Ovary (tissue), 9 donors: Measurements from ENCODE around the gene IL10RA. TPM values are rescaled to one million over a fixed set of nuclear protein-coding genes. Genes with fewer than 3 reads are reported as not detected.

Experiments
- DNase-seq, 5 donors: peaks; one replicate each; pipeline ENCODE4 v3.0.0-alpha.2; 2019 to 2020
- H3K27ac ChIP-seq, 2 donors: fragments of 200-600 bp; one replicate each; pipeline versions ENCODE4 v1.5.1 to v1.8.0; 2019 to 2022
- H3K27me3 ChIP-seq: fragments of 200-600 bp; one replicate; pipeline ENCODE4 v1.8.0; 2022
- H3K36me3 ChIP-seq: fragments of 200-600 bp; sonication (generic); one replicate; pipeline ENCODE4 v1.5.1; 2019
- H3K4me1 ChIP-seq: one replicate; pipeline ENCODE4 v1.8.1; 2013; ENCODE audit warnings: mild to moderate bottlenecking, moderate library complexity; ENCODE audit not compliant: insufficient read depth
- H3K4me3 ChIP-seq: fragments of 200-600 bp; sonication (generic); one replicate; pipeline ENCODE4 v1.5.1; 2017
- H3K9me3 ChIP-seq, 2 donors: fragments of 200-600 bp in 1 of 2; sonication (generic) in 1 of 2; one replicate each; pipeline versions ENCODE4 v1.5.1 to v1.8.1; 2013 to 2019; ENCODE audit warnings: mild to moderate bottlenecking in 1 of 2, moderate library complexity in 1 of 2
- CTCF ChIP-seq, 3 donors: fragments of 450-650 bp in 2 of 3; fragments of 200-600 bp in 1 of 3; IDR thresholded peaks; one replicate each; pipeline versions ENCODE4 v1.5.1 to v1.8.0; 2016 to 2022; ENCODE audit warnings: antibody characterized with exemption in 3 of 3, mild to moderate bottlenecking in 1 of 3
- EP300 ChIP-seq: sonication (generic); formaldehyde crosslinking; IDR thresholded peaks from one replicate; pipeline ENCODE4 v1.6.1; 2017; ENCODE audit warnings: antibody characterized with exemption
- POLR2A ChIP-seq: fragments of 450-650 bp; IDR thresholded peaks from one replicate; pipeline ENCODE4 v1.6.1; 2017; ENCODE audit warnings: antibody characterized with exemption, mild to moderate bottlenecking, moderate library complexity
- WGBS, 3 donors: extraction: QIAGEN DNeasy Blood & Tissue Kit in 1 of 3; methylation state at CpG; one replicate each; pipeline versions ENCODE4 v1.1.5 to v1.1.7; 2013 to 2017; 5-methylcytosine and 5-hydroxymethylcytosine counted together
- intact Hi-C, 4 donors: fragments of 100-400 bp; cut with DNase I; formaldehyde crosslinking; loops; one replicate each; pipeline versions ENCODE4 v1.11.0 to v1.15.1; 2022 to 2023
- polyA plus RNA-seq, 2 donors: library from polyadenylated mRNA; stranded (reverse); fragments of 200-250 nt in 1 of 2; fragments of 350-450 nt in 1 of 2; fragmentation: Illumina TruSeq in 1 of 2; extraction: RNeasy Lipid Tissue Mini Kit (QIAGEN cat#74804) in 1 of 2; gene quantifications; one replicate each; pipeline ENCODE4 v1.2.3, GENCODE V29; 2013 to 2014
- total RNA-seq, 7 donors: library from RNA; depleted of rRNA in 2 of 7; stranded (reverse); fragments of >200 nt in 2 of 7; fragmentation: NEBNext Ultra II Directional in 3 of 7; extraction: Animal tissue kit (Norgen Biotek cat#: 25700) in 3 of 7; gene quantifications; one replicate each; pipeline versions ENCODE4 v1.1.0 to v1.2.4, GENCODE V29; 2016 to 2023
- donor health status: DM: no; HTN: no; CAD: no; lungs with moderate emphysema.
- donor health status: DM: no; HTN: no; CAD: no.
- donor health status: Bipolar disorder and iron deficiency.
- donor health status: DM: yes; HTN: yes; CAD: no.
- donor health status: DM: no; HTN: no; CAD: no.
- donor health status: DM: yes; HTN: yes; CAD: no.

IL10RA gene
- total and polyA plus RNA-seq, 9 donors, result 2.0 to 14.1 (median 6.7) TPM

- DNase-seq, result no peak
Measured at GRCh38 chr11:118010738-118011461, 24.7 kb downstream of the IL10RA start.

GRCh38 chr11:118012083-118012669, 26.0 kb downstream of the IL10RA start:
- WGBS, 3 donors, result 37 to 49% (median 44%) methylated on average over 7 of the region's 7 CpGs
- Histone ChIP-seq H3K4me1 (no peaks in the 10 kb centered on the region), H3K4me3 (no peak overlapping the region), H3K27me3 (no peaks in the 10 kb centered on the region), H3K27ac (no peak overlapping the region), H3K36me3 (no peaks in the 10 kb centered on the region), H3K9me3 (no peaks in the 10 kb centered on the region)
- TF ChIP-seq CTCF (IDR thresholded peaks at IDR 0.05), result no peak
- TF ChIP-seq POLR2A, result no peak
- no peak for TF ChIP-seq EP300
- no peak for DNase-seq
- intact Hi-C loops, result no loop called here

More at GRCh38 chr11:118010738-118011461, 24.7 kb downstream of the IL10RA start:
- H3K27me3 ChIP-seq, result no peaks in the 10 kb centered on the region
- TF ChIP-seq POLR2A (no peak), CTCF (IDR thresholded peaks at IDR 0.05) (no peak), EP300 (no peak)
- WGBS, 3 donors, result 86 to 88% (median 88%) methylated on average over 21 of the region's 21 CpGs
- H3K27ac ChIP-seq, result no peak overlapping the region
- no peaks in the 10 kb centered on the region for H3K4me1 ChIP-seq
- H3K9me3 ChIP-seq, result no peaks in the 10 kb centered on the region
- no peak overlapping the region for H3K4me3 ChIP-seq
- H3K36me3 ChIP-seq, result no peaks in the 10 kb centered on the region
- intact Hi-C loops, result no loop called here

- Histone ChIP-seq H3K27ac (no peak overlapping the region), H3K36me3 (no peaks in the 10 kb centered on the region), H3K4me3 (no peak overlapping the region), H3K4me1 (no peaks in the 10 kb centered on the region), H3K27me3 (no peaks in the 10 kb centered on the region), H3K9me3 (no peaks in the 10 kb centered on the region)
- TF ChIP-seq EP300 (no peak), CTCF (IDR thresholded peaks at IDR 0.05) (no peak), POLR2A (no peak)
- no peak for DNase-seq
- 95 to 98% (median 98%) methylated on average over 3 of the region's 3 CpGs for WGBS, 3 donors
- intact Hi-C loops, result no loop called here
Measured at GRCh38 chr11:118014022-118014421, 27.8 kb downstream of the IL10RA start.

- WGBS, 3 donors, result 80 to 86% (median 83%) methylated on average over 11 of the region's 11 CpGs
- intact Hi-C loops, result no loop called here
- Histone ChIP-seq H3K4me1 (no peaks in the 10 kb centered on the region), H3K27ac (no peak overlapping the region), H3K9me3 (no peaks in the 10 kb centered on the region), H3K4me3 (no peak overlapping the region), H3K27me3 (no peaks in the 10 kb centered on the region), H3K36me3 (no peaks in the 10 kb centered on the region)
- DNase-seq, result no peak
- TF ChIP-seq POLR2A (no peak), EP300 (no peak), CTCF (IDR thresholded peaks at IDR 0.05) (no peak)
Measured at GRCh38 chr11:118015385-118015841, 29.2 kb downstream of the IL10RA start.
